Ovary (tissue), 3 donors: ENCODE results near the gene GOLIM4.

Experiments
- CTCF ChIP-seq, 3 donors: fragments of 450-650 bp in 2 of 3; fragments of 200-600 bp in 1 of 3; IDR thresholded peaks; one replicate each; pipeline versions ENCODE4 v1.5.1 to v1.8.0; 2016 to 2022; ENCODE audit warnings: antibody characterized with exemption in 3 of 3, mild to moderate bottlenecking in 1 of 3
- EP300 ChIP-seq: sonication (generic); formaldehyde crosslinking; IDR thresholded peaks from one replicate; pipeline ENCODE4 v1.6.1; 2017; ENCODE audit warnings: antibody characterized with exemption
- POLR2A ChIP-seq: fragments of 450-650 bp; IDR thresholded peaks from one replicate; pipeline ENCODE4 v1.6.1; 2017; ENCODE audit warnings: antibody characterized with exemption, mild to moderate bottlenecking, moderate library complexity
- donor health status: DM: no; HTN: no; CAD: no.

DNA sequence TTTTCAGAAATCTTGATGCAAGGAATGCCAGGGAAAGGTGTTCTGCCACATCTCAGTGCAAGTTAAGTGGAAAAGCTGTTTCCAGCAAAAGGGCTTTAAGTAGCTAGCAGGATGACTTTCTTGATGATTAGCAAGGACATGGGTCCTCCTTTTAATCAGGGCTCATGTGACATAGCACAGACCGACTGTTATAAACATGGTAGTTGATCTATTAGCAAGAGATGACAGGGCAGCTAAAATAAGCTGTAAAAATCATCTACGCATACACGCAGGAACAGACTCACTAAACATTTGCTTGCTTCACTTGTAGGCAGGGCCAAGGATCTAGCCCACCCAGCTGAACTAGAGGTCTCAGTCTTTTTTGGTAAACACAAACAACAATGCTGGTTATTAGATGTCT, 69.0 kb downstream of the GOLIM4 start:
- TF ChIP-seq CTCF (IDR thresholded peaks at IDR 0.05) = no peak
- TF ChIP-seq POLR2A = no peak
- TF ChIP-seq EP300 = no peak
